Measurements from ENCODE around the gene XKR7. TPM values are rescaled to one million over a fixed set of nuclear protein-coding genes. Genes with fewer than 3 reads are reported as not detected.

XKR7 gene
- total RNA-seq, 1 donor from 2014 or later: 4.9 TPM

- Mint-ChIP-seq H3K27ac (ENCODE audit: unreplicated experiment) (no peak overlapping the region), H3K36me3 (ENCODE audit: low read depth) (no peaks in the 10 kb centered on the region), H3K4me1 (peaks cover 1% of the 10 kb centered on the region), H3K4me3 (no peak overlapping the region), H3K27me3 (ENCODE audit: low read depth) (peaks cover 77% of the 10 kb centered on the region), H3K9me3 (peaks cover under 1% of the 10 kb centered on the region)
- TF ChIP-seq CTCF (conservative IDR thresholded peaks at IDR 0.05): no peak
- DNase-seq (ENCODE audit: low read depth, low spot score): no peak
Measured at GRCh38 chr20:32040142-32040953, 72.4 kb downstream of the XKR7 start.

GRCh38 chr20:32045999-32046398 is 78.0 kb downstream of the XKR7 start:
- no peak for TF ChIP-seq CTCF (conservative IDR thresholded peaks at IDR 0.05)
- peaks cover 2% of the 10 kb centered on the region for H3K36me3 Mint-ChIP-seq (ENCODE audit: low read depth)
- peak overlapping the region; percentile 20 for H3K27ac Mint-ChIP-seq (ENCODE audit: unreplicated experiment)
- H3K27me3 Mint-ChIP-seq (ENCODE audit: low read depth): peaks cover 82% of the 10 kb centered on the region
- no peak for DNase-seq (ENCODE audit: low read depth, low spot score)
- peaks cover 7% of the 10 kb centered on the region for H3K9me3 Mint-ChIP-seq
- H3K4me3 Mint-ChIP-seq: no peak overlapping the region
- peaks cover 11% of the 10 kb centered on the region for H3K4me1 Mint-ChIP-seq

GRCh38 chr20:32050324-32050841 is 82.4 kb downstream of the XKR7 start:
- no peak for DNase-seq (ENCODE audit: low read depth, low spot score)
- peaks cover 89% of the 10 kb centered on the region for H3K27me3 Mint-ChIP-seq (ENCODE audit: low read depth)
- TF ChIP-seq CTCF (conservative IDR thresholded peaks at IDR 0.05): peak; percentile 23
- no peak overlapping the region for H3K27ac Mint-ChIP-seq (ENCODE audit: unreplicated experiment)
- peaks cover 18% of the 10 kb centered on the region for H3K4me1 Mint-ChIP-seq
- no peak overlapping the region for H3K4me3 Mint-ChIP-seq
- H3K36me3 Mint-ChIP-seq (ENCODE audit: low read depth): peaks cover 4% of the 10 kb centered on the region
- peaks cover 6% of the 10 kb centered on the region for H3K9me3 Mint-ChIP-seq

GRCh38 chr20:32050851-32051556 is 83.1 kb downstream of the XKR7 start:
- peaks cover 4% of the 10 kb centered on the region for H3K9me3 Mint-ChIP-seq
- TF ChIP-seq CTCF (conservative IDR thresholded peaks at IDR 0.05): peak; percentile 1
- peaks cover 91% of the 10 kb centered on the region for H3K27me3 Mint-ChIP-seq (ENCODE audit: low read depth)
- H3K4me3 Mint-ChIP-seq: no peak overlapping the region
- peaks cover 14% of the 10 kb centered on the region for H3K4me1 Mint-ChIP-seq
- peaks cover 4% of the 10 kb centered on the region for H3K36me3 Mint-ChIP-seq (ENCODE audit: low read depth)
- no peak for DNase-seq (ENCODE audit: low read depth, low spot score)
- no peak overlapping the region for H3K27ac Mint-ChIP-seq (ENCODE audit: unreplicated experiment)

GRCh38 chr20:32051720-32052089 is 83.8 kb downstream of the XKR7 start:
- H3K27me3 Mint-ChIP-seq (ENCODE audit: low read depth): peaks cover 92% of the 10 kb centered on the region
- TF ChIP-seq CTCF (conservative IDR thresholded peaks at IDR 0.05): no peak
- H3K4me1 Mint-ChIP-seq: peaks cover 9% of the 10 kb centered on the region
- no peak for DNase-seq (ENCODE audit: low read depth, low spot score)
- no peaks in the 10 kb centered on the region for H3K9me3 Mint-ChIP-seq
- no peak overlapping the region for H3K27ac Mint-ChIP-seq (ENCODE audit: unreplicated experiment)
- H3K4me3 Mint-ChIP-seq: peak overlapping the region; percentile 29
- peaks cover 4% of the 10 kb centered on the region for H3K36me3 Mint-ChIP-seq (ENCODE audit: low read depth)
